NB4 (cell line): ENCODE measurements around the gene FGF19.

Source experiments
- DNase-seq: peaks from one replicate; pipeline ENCODE4 v3.0.0; 2010; ENCODE audit warnings: low read depth
- H3K4me3 ChIP-seq: one replicate; pipeline ENCODE4 v1.5.1; 2011; ENCODE audit warnings: mild to moderate bottlenecking, low read depth, low read length, moderate library complexity
- CTCF ChIP-seq: IDR thresholded peaks from one replicate; pipeline ENCODE4 v1.5.1; 2012; ENCODE audit warnings: low read depth, low read length
- MAX ChIP-seq: IDR thresholded peaks from 2 replicates; pipeline ENCODE4 v1.6.1; 2011; ENCODE audit warnings: low read depth, low read length
- MYC ChIP-seq: IDR thresholded peaks from 2 replicates; pipeline ENCODE4 v1.6.1; 2011; ENCODE audit warnings: low read depth, low read length
- POLR2A ChIP-seq: IDR thresholded peaks from 2 replicates; pipeline ENCODE4 v1.6.1; 2011; ENCODE audit warnings: mild to moderate bottlenecking; ENCODE audit not compliant: insufficient read length; ENCODE audit errors: extremely low read depth

FGF19 gene

GRCh38 chr11:69667619-69668604 lies 35.9 kb downstream of the FGF19 start:
- no peak for DNase-seq
- no peak overlapping the region for H3K4me3 ChIP-seq
- TF ChIP-seq CTCF (no peak), POLR2A (no peak), MAX (no peak), MYC (no peak)

- no peak for DNase-seq
- TF ChIP-seq MYC (no peak), POLR2A (no peak), MAX (no peak), CTCF (no peak)
- no peak overlapping the region for H3K4me3 ChIP-seq
Measured at GRCh38 chr11:69666752-69667536, 36.9 kb downstream of the FGF19 start.

GRCh38 chr11:69666261-69666660 lies 37.6 kb downstream of the FGF19 start:
- no peak for DNase-seq
- TF ChIP-seq MAX, result no peak
- TF ChIP-seq MYC, result no peak
- no peak for TF ChIP-seq POLR2A
- TF ChIP-seq CTCF, result no peak
- no peak overlapping the region for H3K4me3 ChIP-seq

GRCh38 chr11:69665669-69666068 lies 38.2 kb downstream of the FGF19 start:
- TF ChIP-seq POLR2A (no peak), MAX (no peak), MYC (no peak), CTCF (no peak)
- no peak overlapping the region for H3K4me3 ChIP-seq
- DNase-seq, result no peak

- no peak overlapping the region for H3K4me3 ChIP-seq
- DNase-seq, result no peak
- TF ChIP-seq MAX, result no peak
- no peak for TF ChIP-seq CTCF
- TF ChIP-seq POLR2A, result no peak
- no peak for TF ChIP-seq MYC
Measured at GRCh38 chr11:69664901-69665300, 38.9 kb downstream of the FGF19 start.
